Epithelial cell of umbilical artery (primary cell): ENCODE measurements around the gene PITPNM3. TPM values are rescaled to one million over a fixed set of nuclear protein-coding genes. Genes with fewer than 3 reads are reported as not detected.

Experiments
- total RNA-seq: library from RNA; depleted of rRNA; stranded (reverse); fragments of >200 nt; gene quantifications from 2 replicates; pipeline ENCODE4 v1.2.3, GENCODE V29; 2014

Gene PITPNM3
- 0.15 and 0.32 TPM in 2 replicates for total RNA-seq

DNA sequence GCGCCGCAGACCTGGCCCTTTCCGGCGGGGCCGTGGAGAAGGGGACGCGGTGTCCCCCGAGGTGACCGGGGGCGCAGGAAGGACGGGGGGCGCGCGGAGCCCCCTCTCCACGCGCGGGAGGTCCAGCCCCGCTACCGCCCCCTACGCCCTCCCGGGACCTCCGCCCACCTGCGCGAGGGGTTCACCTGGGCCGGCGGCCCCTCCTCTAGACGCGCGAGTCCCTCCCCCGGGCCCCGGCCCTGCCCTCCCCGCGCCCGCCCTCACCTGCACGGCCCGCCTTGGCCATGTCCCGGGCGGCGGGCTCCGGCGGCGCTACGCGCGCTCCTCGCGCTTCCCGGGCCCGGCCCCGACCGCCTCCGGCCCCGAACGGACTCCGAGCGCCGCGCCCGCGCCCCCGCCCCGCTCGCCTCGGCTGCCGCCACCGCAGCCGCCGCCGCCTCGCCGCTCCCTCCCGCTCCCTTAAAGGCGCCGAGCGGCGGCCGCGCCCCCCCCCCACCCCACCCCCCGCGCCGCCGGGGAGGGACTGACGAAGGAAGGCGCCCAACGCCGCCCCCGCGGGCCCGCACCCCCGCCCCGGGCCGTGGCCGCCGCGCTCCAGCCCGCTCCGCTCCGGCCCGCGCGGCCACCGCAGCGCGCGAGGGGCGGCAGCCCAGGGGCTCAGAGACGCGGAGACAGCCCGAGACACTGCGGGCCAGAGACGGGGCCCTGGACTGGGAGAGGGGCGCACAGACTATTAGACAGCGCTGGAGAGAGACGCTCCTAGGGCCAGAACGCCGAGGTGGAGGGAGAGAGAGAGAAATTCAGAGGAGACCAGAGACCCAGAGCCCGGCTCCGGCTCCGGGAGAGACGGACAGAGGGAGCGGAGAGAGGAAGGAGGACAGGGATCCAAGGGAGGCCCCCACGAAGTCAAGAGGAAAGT, at the start of gene PITPNM3:
PITPNM3 (minus strand) TSS at position 435 of the 919 bp plus-strand sequence; CDS start at position 286, 149 bp downstream.

DNA sequence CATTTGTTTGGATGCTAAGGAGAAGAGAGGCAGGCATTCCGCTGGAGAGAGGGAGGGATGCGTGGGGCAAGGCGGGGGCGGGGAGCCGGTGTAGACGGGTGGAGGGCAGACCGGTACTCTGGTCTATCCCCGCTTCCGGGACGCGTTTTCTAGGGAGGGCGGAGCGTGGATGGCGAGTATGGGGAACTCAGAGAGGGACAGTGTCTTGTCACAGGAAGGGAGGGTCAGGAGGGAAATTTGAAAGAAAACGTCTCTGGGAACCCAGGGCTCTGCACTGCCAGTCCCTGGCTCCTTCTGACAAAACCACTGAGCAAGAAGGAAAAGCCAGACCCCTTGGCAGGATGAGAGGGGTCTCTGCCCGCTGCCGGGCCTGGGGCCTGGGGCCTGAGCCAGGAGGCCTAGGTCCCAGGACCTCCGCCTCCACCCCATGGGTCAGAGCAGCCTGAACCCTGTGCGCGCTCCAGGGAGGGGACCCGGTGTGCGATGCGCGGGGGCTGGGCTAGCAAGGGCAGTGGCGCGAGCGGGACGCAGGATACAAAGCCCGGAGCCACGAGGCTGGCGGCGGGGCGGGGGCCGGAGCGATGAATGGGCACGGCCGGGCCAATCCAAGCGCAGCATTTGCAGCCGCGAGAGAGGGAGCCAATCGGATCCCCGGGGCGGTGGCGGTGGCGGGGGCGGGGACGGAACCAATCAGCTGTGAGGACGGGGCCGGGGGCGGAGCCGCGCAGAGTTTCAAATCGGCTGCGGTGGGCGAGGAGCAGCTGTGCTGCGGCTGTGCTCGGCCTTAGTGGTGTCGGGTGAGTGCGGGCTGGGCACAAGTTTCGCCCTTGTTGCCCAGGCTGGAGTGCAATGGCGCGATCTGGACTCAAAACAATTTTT, 112.4 kb downstream of the PITPNM3 start, which contains the start of gene PIMREG:
PIMREG (plus strand) TSS at position 764 of the 879 bp plus-strand sequence. CDS start 656 bp downstream, outside the sequence.

DNA sequence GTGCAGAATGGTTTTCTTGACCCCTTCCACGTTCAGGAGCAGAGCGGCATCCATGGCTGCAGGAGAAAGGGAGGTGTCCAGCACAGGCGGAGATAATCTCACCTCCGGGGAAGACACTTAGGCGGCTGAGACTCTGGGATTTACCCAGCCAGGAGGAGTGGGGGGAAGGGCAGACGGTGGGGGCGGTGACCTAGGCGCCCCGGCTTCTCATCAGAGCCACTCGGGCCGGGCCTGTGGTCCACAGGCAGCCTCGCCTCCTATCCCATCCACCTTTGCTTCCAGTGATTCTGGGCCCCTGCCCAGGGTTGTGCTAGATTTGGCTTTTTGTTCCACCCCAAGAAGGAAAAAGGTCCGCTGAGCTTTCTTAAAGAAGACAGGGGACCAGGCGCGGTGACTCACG, 121.3 kb downstream of the PITPNM3 start, which contains the start of gene AIPL1:
AIPL1 (minus strand) TSS at position 71 of the 400 bp plus-strand sequence; CDS start at position 54, 17 bp downstream.

Other genes with a start within 250 kb of the PITPNM3 start
- not detected in 2 replicates for gene AIPL1, start 121.4 kb downstream of the PITPNM3 start, total RNA-seq
- gene PIMREG, start 112.1 kb downstream of the PITPNM3 start, total RNA-seq, result 26.0 and 31.2 TPM in 2 replicates
- 5.5 and 8.5 TPM in 2 replicates for gene KIAA0753, start 84.2 kb upstream of the PITPNM3 start, total RNA-seq
- gene TXNDC17, start 84.5 kb upstream of the PITPNM3 start, total RNA-seq, result 138 and 237 TPM in 2 replicates
- gene MED31, start 95.0 kb upstream of the PITPNM3 start, total RNA-seq, result 16.4 and 17.5 TPM in 2 replicates
- under 0.01 and 0.15 TPM in 2 replicates for gene C17orf100, start 95.2 kb upstream of the PITPNM3 start, total RNA-seq
- gene SLC13A5, start 156.8 kb upstream of the PITPNM3 start, total RNA-seq, result not detected in 2 replicates
- gene XAF1, start 199.5 kb upstream of the PITPNM3 start, total RNA-seq, result 12.3 and 129 TPM in 2 replicates
- gene FBXO39, start 219.7 kb upstream of the PITPNM3 start, total RNA-seq, result 0.61 and 3.2 TPM in 2 replicates